GM23338 (cell line): ENCODE results near the gene SLC30A1. TPM values are rescaled to one million over a fixed set of nuclear protein-coding genes. Genes with fewer than 3 reads are reported as not detected.

Experiments
- ATAC-seq: fragments of 200-7000 bp; cut with Tn5 transposase; 3 replicates; pipeline ENCODE4 v1.9.1; 2020
- DNase-seq: peaks from one replicate; pipeline ENCODE4 v3.0.0-alpha.2; 2015; ENCODE audit warnings: low spot score
- H2AFZ ChIP-seq: fragments of 200-600 bp; sonication (generic); 2 replicates; pipeline ENCODE4 v1.8.0; 2016; ENCODE audit warnings: antibody characterized with exemption, mild to moderate bottlenecking, moderate library complexity
- H3F3A ChIP-seq: fragments of 200-600 bp; sonication (generic); replicated peaks from 2 replicates; pipeline ENCODE4 v1.8.0; 2017; ENCODE audit warnings: antibody characterized with exemption, mixed run types, low read depth
- H3K27ac ChIP-seq: fragments of 200-600 bp; sonication (generic); 2 replicates; pipeline ENCODE4 v1.6.1; 2016; ENCODE audit warnings: low read depth
- H3K27me3 ChIP-seq: fragments of 200-600 bp; sonication (generic); 2 replicates; pipeline ENCODE4 v1.8.0; 2016; ENCODE audit warnings: mild to moderate bottlenecking, mixed run types, moderate library complexity; ENCODE audit not compliant: insufficient read depth
- H3K36me3 ChIP-seq: fragments of 200-600 bp; sonication (generic); 2 replicates; pipeline ENCODE4 v1.8.0; 2016; ENCODE audit warnings: mild to moderate bottlenecking; ENCODE audit not compliant: insufficient read depth
- H3K4me1 ChIP-seq: fragments of 200-600 bp; sonication (generic); 2 replicates; pipeline ENCODE4 v1.8.0; 2016; ENCODE audit warnings: mild to moderate bottlenecking, moderate library complexity; ENCODE audit not compliant: insufficient read depth
- H3K4me2 ChIP-seq: fragments of 200-600 bp; sonication (generic); 2 replicates; pipeline ENCODE4 v1.7.1; 2017; ENCODE audit warnings: mixed run types
- H3K4me3 ChIP-seq: fragments of 200-600 bp; sonication (generic); 2 replicates; pipeline ENCODE4 v1.6.1; 2016; ENCODE audit warnings: mixed run types
- H3K79me2 ChIP-seq: fragments of 200-600 bp; sonication (generic); replicated peaks from 2 replicates; pipeline ENCODE4 v1.8.0; 2017; ENCODE audit warnings: mild to moderate bottlenecking; ENCODE audit not compliant: insufficient read depth
- H3K9me2 ChIP-seq: fragments of 200-600 bp; sonication (generic); 2 replicates; pipeline ENCODE4 v1.8.0; 2017; ENCODE audit not compliant: insufficient read depth
- H4K20me1 ChIP-seq: fragments of 200-600 bp; sonication (generic); replicated peaks from 2 replicates; pipeline ENCODE4 v1.8.0; 2017; ENCODE audit warnings: mild to moderate bottlenecking; ENCODE audit not compliant: insufficient read depth
- H3K27ac Mint-ChIP-seq: 2 replicates; pipeline ENCODE4 v1.8.0; 2020; ENCODE audit warnings: inconsistent platforms, mild to moderate bottlenecking, moderate library complexity, mixed read lengths
- H3K27me3 Mint-ChIP-seq: 3 replicates; pipeline ENCODE4 v1.8.0; 2022; ENCODE audit warnings: low read depth, mild to moderate bottlenecking, moderate library complexity, mixed read lengths, inconsistent platforms; ENCODE audit not compliant: insufficient read depth, poor library complexity
- H3K36me3 Mint-ChIP-seq: 3 replicates; pipeline ENCODE4 v1.8.0; 2021; ENCODE audit warnings: low read depth, mild to moderate bottlenecking, inconsistent platforms, moderate library complexity, mixed read lengths
- H3K4me1 Mint-ChIP-seq: 3 replicates; pipeline ENCODE4 v1.8.0; 2020; ENCODE audit warnings: mild to moderate bottlenecking, inconsistent platforms, mixed read lengths
- H3K4me3 Mint-ChIP-seq: 3 replicates; pipeline ENCODE4 v1.8.0; 2021; ENCODE audit warnings: moderate library complexity, mild to moderate bottlenecking, inconsistent platforms, mixed read lengths
- H3K9me3 Mint-ChIP-seq: 3 replicates; pipeline ENCODE4 v1.8.0; 2020; ENCODE audit warnings: moderate library complexity, mild to moderate bottlenecking, inconsistent platforms, mixed read lengths
- EZH2phosphoT487 ChIP-seq: fragments of 200-600 bp; sonication (generic); IDR thresholded peaks from one replicate; pipeline ENCODE4 v1.8.1; 2018; ENCODE audit warnings: antibody characterized with exemption; ENCODE audit not compliant: unreplicated experiment
- JUNB ChIP-seq: IDR thresholded peaks from one replicate; pipeline ENCODE4 v1.6.1; 2016; ENCODE audit warnings: antibody characterized with exemption; ENCODE audit not compliant: unreplicated experiment
- POLR2AphosphoS5 ChIP-seq: IDR thresholded peaks from 2 replicates; pipeline ENCODE4 v1.6.1; 2016; ENCODE audit warnings: antibody characterized with exemption, low read depth
- STAT1 ChIP-seq: IDR thresholded peaks from one replicate; pipeline ENCODE4 v1.6.1; 2016; ENCODE audit warnings: antibody characterized with exemption; ENCODE audit not compliant: unreplicated experiment
- ZNF331 ChIP-seq: fragments of 250-450 bp; sonication (Bioruptor Pico); IDR thresholded peaks from 2 replicates; pipeline ENCODE4 v1.5.0; 2020; ENCODE audit warnings: low read depth, mild to moderate bottlenecking, moderate library complexity
- polyA plus RNA-seq: library from polyadenylated mRNA; unstranded; fragments of >200 nt; fragmentation: Nextera tagmentation; extraction: Ambion mirVana; gene quantifications from 2 replicates; pipeline ENCODE4 v1.2.1, GENCODE V29; 2016
- total RNA-seq: library from RNA; depleted of rRNA; stranded (reverse); fragments of >200 nt; shearing (Covaris generic); gene quantifications from 2 replicates; pipeline ENCODE4 v1.2.3, GENCODE V29; 2014
- TF ChIP-seq, protein P1 (sequence below): IDR thresholded peaks from one replicate; pipeline ENCODE4 v1.6.1; 2018; ENCODE audit warnings: antibody characterized with exemption; ENCODE audit not compliant: unreplicated experiment
- TF ChIP-seq, protein P2 (sequence below), 2 experiments: fragments of 200-600 bp in 1 of 2; sonication (generic) in 1 of 2; conservative IDR thresholded peaks; 2 replicates each; pipeline versions ENCODE4 v1.5.1 to v1.6.1; 2016 to 2017; ENCODE audit warnings: antibody characterized with exemption in 2 of 2, low read depth in 2 of 2, mild to moderate bottlenecking in 2 of 2, moderate library complexity in 1 of 2
- TF ChIP-seq, protein P3 (sequence below): IDR thresholded peaks from 2 replicates; pipeline ENCODE4 v1.6.1; 2016; ENCODE audit warnings: antibody characterized with exemption

SLC30A1 gene
- total and polyA plus RNA-seq, 2 experiments from 2014 or later, result 3.3 to 17.7 TPM

DNA sequence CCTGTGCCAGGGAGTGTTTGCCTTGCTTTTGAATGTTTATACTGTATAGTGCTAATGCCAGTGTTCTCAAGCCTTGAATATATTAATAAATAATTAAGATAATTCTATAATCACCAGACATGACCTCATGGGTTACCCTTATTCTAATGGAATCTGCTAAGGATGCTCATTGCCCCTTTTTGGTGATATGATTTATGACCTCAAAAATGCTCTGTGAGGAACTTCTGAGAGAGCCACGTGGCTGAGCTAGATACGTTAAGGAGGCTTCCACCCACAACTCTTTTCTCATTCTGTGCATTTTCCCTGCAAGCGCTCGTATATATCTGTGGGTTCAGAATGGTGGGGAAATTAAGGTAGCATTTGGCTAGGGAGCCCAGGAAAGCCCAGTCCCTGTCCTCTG is 19.6 kb upstream of the SLC30A1 start (continued):
- TF ChIP-seq, protein P1, sequence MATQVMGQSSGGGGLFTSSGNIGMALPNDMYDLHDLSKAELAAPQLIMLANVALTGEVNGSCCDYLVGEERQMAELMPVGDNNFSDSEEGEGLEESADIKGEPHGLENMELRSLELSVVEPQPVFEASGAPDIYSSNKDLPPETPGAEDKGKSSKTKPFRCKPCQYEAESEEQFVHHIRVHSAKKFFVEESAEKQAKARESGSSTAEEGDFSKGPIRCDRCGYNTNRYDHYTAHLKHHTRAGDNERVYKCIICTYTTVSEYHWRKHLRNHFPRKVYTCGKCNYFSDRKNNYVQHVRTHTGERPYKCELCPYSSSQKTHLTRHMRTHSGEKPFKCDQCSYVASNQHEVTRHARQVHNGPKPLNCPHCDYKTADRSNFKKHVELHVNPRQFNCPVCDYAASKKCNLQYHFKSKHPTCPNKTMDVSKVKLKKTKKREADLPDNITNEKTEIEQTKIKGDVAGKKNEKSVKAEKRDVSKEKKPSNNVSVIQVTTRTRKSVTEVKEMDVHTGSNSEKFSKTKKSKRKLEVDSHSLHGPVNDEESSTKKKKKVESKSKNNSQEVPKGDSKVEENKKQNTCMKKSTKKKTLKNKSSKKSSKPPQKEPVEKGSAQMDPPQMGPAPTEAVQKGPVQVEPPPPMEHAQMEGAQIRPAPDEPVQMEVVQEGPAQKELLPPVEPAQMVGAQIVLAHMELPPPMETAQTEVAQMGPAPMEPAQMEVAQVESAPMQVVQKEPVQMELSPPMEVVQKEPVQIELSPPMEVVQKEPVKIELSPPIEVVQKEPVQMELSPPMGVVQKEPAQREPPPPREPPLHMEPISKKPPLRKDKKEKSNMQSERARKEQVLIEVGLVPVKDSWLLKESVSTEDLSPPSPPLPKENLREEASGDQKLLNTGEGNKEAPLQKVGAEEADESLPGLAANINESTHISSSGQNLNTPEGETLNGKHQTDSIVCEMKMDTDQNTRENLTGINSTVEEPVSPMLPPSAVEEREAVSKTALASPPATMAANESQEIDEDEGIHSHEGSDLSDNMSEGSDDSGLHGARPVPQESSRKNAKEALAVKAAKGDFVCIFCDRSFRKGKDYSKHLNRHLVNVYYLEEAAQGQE, result no peak
- no peak for TF ChIP-seq JUNB
- no peak for TF ChIP-seq ZNF331 (CRISPR knock-in tag)
- TF ChIP-seq, protein P2, sequence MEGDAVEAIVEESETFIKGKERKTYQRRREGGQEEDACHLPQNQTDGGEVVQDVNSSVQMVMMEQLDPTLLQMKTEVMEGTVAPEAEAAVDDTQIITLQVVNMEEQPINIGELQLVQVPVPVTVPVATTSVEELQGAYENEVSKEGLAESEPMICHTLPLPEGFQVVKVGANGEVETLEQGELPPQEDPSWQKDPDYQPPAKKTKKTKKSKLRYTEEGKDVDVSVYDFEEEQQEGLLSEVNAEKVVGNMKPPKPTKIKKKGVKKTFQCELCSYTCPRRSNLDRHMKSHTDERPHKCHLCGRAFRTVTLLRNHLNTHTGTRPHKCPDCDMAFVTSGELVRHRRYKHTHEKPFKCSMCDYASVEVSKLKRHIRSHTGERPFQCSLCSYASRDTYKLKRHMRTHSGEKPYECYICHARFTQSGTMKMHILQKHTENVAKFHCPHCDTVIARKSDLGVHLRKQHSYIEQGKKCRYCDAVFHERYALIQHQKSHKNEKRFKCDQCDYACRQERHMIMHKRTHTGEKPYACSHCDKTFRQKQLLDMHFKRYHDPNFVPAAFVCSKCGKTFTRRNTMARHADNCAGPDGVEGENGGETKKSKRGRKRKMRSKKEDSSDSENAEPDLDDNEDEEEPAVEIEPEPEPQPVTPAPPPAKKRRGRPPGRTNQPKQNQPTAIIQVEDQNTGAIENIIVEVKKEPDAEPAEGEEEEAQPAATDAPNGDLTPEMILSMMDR (conservative IDR thresholded peaks at IDR 0.05; ENCODE audit: low read depth in 2 of 2), result no peak
- TF ChIP-seq POLR2AphosphoS5, result no peak
- TF ChIP-seq, protein P3, sequence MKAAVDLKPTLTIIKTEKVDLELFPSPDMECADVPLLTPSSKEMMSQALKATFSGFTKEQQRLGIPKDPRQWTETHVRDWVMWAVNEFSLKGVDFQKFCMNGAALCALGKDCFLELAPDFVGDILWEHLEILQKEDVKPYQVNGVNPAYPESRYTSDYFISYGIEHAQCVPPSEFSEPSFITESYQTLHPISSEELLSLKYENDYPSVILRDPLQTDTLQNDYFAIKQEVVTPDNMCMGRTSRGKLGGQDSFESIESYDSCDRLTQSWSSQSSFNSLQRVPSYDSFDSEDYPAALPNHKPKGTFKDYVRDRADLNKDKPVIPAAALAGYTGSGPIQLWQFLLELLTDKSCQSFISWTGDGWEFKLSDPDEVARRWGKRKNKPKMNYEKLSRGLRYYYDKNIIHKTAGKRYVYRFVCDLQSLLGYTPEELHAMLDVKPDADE, result no peak
- TF ChIP-seq STAT1, result no peak

DNA sequence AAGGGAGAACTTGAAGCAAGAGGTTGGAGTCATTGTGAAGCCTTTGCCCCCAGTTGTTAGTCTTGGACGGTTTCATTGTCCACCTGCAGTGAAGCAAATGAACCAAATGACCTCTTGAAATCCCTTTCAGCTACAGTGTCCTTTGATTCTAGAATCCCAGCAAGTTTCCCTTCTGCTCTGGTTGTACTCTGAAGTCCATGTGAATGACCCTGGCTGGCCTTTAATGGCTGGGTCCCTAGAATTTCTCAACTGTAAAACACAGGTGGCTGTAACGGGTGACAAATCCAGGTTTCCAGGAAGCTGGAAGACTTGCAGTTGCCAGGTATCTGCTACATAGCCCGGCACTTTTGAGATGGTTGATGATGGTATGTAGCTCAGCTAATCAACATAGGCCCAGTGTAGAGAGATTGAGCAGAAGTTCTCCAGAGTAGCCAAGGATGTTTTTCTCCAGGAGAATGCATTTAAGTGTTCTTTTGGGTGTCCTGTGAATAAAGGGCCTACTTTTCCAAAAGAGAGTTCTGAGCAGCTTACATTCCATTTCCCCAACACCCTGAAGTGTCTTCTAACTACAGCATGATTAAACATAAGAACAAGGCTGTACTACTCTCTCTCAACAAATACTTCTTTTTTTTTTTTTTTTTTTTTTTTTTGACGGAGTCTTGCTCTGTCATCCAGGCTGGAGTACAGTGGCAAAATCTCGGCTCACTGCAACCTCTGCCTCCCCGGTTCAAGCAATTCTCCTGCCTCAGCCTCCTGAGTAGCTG is 17.6 kb upstream of the SLC30A1 start:
- no peak overlapping the region for H3K4me3 Mint-ChIP-seq
- H3K27ac Mint-ChIP-seq, result no peak overlapping the region
- no peak overlapping the region for H3K4me3 ChIP-seq
- no peaks in the 10 kb centered on the region for H3K27me3 ChIP-seq
- no peaks in the 10 kb centered on the region for H3K9me2 ChIP-seq
- no peaks in the 10 kb centered on the region for H3K4me1 Mint-ChIP-seq
- H3K27me3 Mint-ChIP-seq, result peaks cover 7% of the 10 kb centered on the region
- no peak overlapping the region for H3K27ac ChIP-seq
- H3K36me3 ChIP-seq, result no peaks in the 10 kb centered on the region
- TF ChIP-seq EZH2phosphoT487 (no peak), POLR2AphosphoS5 (no peak), ZNF331 (CRISPR knock-in tag) (no peak)
- no peaks in the 10 kb centered on the region for H4K20me1 ChIP-seq
- H3K9me3 Mint-ChIP-seq, result no peaks in the 10 kb centered on the region
- DNase-seq, result no peak
- no peaks in the 10 kb centered on the region for H3F3A ChIP-seq
- no peaks in the 10 kb centered on the region for H3K36me3 Mint-ChIP-seq
- no peak overlapping the region for H2AFZ ChIP-seq
- H3K4me2 ChIP-seq, result no peak overlapping the region
- no peaks in the 10 kb centered on the region for H3K79me2 ChIP-seq
- H3K4me1 ChIP-seq, result no peaks in the 10 kb centered on the region
- no peak for ATAC-seq
